GM21619 (cell line): ENCODE results near the gene ACAA2.

Experiments used
- ATAC-seq: cut with Tn5 transposase; IDR thresholded peaks from one replicate; pipeline ENCODE4 v1.9.1; 2021; ENCODE audit not compliant: unreplicated experiment

ACAA2 gene

GRCh38 chr18:49744376-49745008, 68.8 kb downstream of the ACAA2 start:
- no peak for ATAC-seq

- ATAC-seq, result no peak
Measured at GRCh38 chr18:49743117-49743567, 70.2 kb downstream of the ACAA2 start.

- no peak for ATAC-seq
Measured at GRCh38 chr18:49742316-49743116, 70.8 kb downstream of the ACAA2 start.

GRCh38 chr18:49739275-49739674, 74.1 kb downstream of the ACAA2 start:
- no peak for ATAC-seq

- no peak for ATAC-seq
Measured at GRCh38 chr18:49738721-49739120, 74.6 kb downstream of the ACAA2 start.

- no peak for ATAC-seq
Measured at GRCh38 chr18:49734836-49735235, 78.5 kb downstream of the ACAA2 start.

GRCh38 chr18:49733896-49734585, 79.3 kb downstream of the ACAA2 start:
- ATAC-seq, result no peak

GRCh38 chr18:49733321-49733720, 80.0 kb downstream of the ACAA2 start:
- no peak for ATAC-seq
